GM12874 (cell line): ENCODE data around the gene HNRNPR.

Source experiments
- CTCF ChIP-seq: IDR thresholded peaks from 2 replicates; pipeline ENCODE4 v1.5.1; 2011; ENCODE audit warnings: low read depth, mild to moderate bottlenecking, control low read depth, low read length, moderate library complexity; ENCODE audit not compliant: insufficient read depth

Gene HNRNPR

GRCh38 chr1:23288671-23289070, 55.4 kb downstream of the HNRNPR start:
- TF ChIP-seq CTCF: no peak

- no peak for TF ChIP-seq CTCF
Measured at GRCh38 chr1:23288201-23288600, 55.9 kb downstream of the HNRNPR start.

GRCh38 chr1:23286401-23286800, 57.7 kb downstream of the HNRNPR start:
- TF ChIP-seq CTCF: no peak

GRCh38 chr1:23283667-23284602, 60.1 kb downstream of the HNRNPR start:
- no peak for TF ChIP-seq CTCF

- TF ChIP-seq CTCF: no peak
Measured at GRCh38 chr1:23282957-23283356, 61.1 kb downstream of the HNRNPR start.

- TF ChIP-seq CTCF: no peak
Measured at GRCh38 chr1:23278717-23279116, 65.4 kb downstream of the HNRNPR start.

GRCh38 chr1:23276531-23276930, 67.6 kb downstream of the HNRNPR start:
- no peak for TF ChIP-seq CTCF
